HG03354 (cell line): ENCODE results near the gene LIMK1.
"Not testable (repeated sequence)": the region's sequence is repeated elsewhere in the genome, so short reads cannot be mapped to it uniquely, and the experiment has no call there.

Experiments used
- ATAC-seq: cut with Tn5 transposase; IDR thresholded peaks from one replicate; pipeline ENCODE4 v1.9.1; 2021; ENCODE audit warnings: mild to moderate bottlenecking; ENCODE audit not compliant: unreplicated experiment, poor library complexity, severe bottlenecking

LIMK1 gene

GRCh38 chr7:74083117-74083876 lies at the start of gene LIMK1:
Gene LIMK1, plus strand, starts transcription at chr7:74083804. Its CDS starts 187 bp downstream, at chr7:74083991.
- ATAC-seq = peak; percentile 82

GRCh38 chr7:74037609-74038008 lies 46.0 kb upstream of the LIMK1 start:
- no peak for ATAC-seq

- ATAC-seq = no peak
Measured at GRCh38 chr7:74038194-74038961, 45.2 kb upstream of the LIMK1 start.

GRCh38 chr7:74039337-74039736 lies 44.3 kb upstream of the LIMK1 start:
- ATAC-seq = no peak

DNA sequence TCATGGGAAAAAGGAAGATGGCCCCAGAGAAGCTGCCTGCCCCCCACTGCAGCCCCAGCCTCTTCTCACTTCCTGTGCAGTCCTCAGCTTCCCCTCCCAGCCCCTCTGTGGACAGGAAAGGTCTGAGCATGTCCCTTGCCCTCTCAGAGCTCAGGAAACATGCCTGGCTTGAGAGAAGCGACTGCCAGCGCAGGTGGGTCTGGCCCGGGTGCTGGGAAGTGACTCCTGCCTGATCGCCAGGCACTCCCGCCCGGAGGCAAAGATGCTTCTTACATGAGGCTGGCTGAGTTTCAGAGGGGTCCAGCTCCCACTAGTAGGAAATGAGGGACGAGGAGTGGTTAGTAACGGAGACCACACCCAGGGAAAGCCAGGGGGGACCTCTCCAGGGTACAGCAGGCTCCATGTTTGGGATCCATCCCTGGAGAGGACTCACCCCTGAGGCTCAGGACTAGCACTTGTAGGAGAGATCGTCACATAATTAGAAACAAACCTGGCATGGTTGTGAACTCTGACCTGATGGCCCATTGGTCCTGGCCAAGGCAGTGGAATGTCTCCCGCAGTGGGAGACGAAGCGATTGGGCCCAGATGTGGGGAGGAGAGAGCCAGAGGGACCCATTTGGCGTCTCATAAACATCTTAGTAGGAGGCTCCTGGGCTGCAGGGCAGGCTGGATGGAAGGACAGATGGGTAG lies 43.4 kb upstream of the LIMK1 start:
- ATAC-seq = no peak

- ATAC-seq = no peak
Measured at GRCh38 chr7:74040791-74041520, 42.6 kb upstream of the LIMK1 start.

GRCh38 chr7:74042746-74043522 lies 40.7 kb upstream of the LIMK1 start:
- ATAC-seq = no peak

DNA sequence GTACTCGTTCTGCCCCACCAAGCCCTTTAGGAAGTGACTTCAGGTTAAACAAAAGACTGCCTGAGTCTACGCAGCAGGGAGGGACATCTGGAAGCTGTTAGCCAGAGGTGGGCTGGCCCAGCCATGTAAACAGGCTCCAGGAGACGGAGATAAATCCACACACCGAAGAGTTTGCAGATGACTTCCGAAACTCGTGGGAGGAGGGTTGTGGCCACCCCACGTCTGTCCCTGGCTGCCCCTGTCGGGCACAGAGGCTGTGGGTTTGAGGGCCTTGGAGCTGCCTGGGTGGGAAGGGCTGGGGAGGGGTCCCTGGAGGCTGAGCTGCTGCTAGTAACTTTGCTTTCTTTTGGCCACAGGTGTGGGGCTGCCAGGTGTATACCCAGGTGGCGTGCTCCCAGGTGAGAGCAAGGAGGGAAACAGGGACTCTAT lies 40.1 kb upstream of the LIMK1 start:
- no peak for ATAC-seq

DNA sequence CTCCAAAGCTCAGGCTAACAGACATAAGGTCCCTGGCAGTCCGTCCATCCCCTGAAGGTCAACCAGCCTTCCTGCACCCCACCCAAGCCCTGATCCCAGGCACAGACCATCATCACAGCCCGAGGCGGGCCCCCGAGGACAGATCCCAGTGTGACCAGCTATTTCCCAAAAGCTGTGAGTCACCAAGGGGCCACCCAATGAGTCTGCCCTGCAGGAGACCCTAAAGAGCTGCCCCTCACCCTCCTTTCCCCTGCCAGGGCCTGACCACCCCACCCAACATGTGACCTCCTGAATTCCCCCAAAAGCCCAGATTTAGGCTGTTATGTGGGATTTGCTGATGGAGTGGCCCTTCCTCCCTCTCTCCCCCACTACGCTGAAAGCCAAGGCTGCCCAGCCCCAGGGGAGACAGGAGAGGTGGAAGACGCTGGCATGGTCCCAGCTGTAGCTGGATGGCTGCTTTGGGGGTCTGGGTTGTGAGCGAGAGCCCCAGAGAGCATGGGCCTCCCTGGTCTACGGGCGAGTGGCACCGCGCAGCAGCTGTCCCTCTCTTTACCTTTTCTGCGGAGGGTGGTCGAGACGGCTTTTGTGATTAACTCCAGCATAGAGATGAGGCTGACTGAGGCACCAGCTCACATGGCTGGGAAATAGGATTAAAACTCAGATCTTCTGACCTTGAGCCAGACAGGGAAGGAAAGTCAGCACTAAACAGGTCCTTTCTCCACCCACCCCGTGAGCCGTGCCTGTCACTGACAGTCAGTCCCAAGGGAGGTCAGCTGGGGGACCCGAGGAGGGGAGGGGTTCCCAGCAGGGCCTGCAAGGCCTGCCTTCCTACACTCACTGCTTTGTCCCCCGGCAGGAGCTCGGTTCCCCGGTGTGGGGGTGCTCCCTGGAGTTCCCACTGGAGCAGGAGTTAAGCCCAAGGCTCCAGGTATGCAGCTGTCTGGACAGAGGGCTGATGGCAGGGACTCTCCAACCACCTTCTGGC lies 38.9 kb upstream of the LIMK1 start:
- ATAC-seq = no peak

DNA sequence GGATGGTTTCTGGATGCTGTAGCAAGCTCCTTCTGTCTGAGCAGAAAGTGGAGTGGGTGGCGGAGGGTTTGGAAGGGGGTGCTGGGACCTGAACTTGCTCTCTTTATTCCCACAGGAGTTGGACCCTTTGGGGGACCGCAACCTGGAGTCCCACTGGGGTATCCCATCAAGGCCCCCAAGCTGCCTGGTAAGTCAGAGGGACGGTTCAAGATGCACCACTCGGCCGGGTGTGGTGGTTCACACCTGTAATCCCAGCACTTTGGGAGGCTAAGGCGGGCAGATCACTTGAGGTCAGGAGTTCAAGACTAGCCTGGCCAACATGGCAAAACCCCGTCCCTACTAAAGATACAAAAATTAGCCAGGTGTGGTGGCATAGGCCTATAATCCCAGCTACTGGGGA lies 37.0 kb upstream of the LIMK1 start:
- ATAC-seq = not testable (repeated sequence)

GRCh38 chr7:74047804-74048380 lies 35.7 kb upstream of the LIMK1 start:
- no peak for ATAC-seq

GRCh38 chr7:74048999-74049599 lies 34.5 kb upstream of the LIMK1 start:
- no peak for ATAC-seq

- no peak for ATAC-seq
Measured at GRCh38 chr7:74049997-74050798, 33.4 kb upstream of the LIMK1 start.

GRCh38 chr7:74051193-74051592 lies 32.4 kb upstream of the LIMK1 start:
- ATAC-seq = no peak

GRCh38 chr7:74051629-74052410 lies 31.8 kb upstream of the LIMK1 start:
- ATAC-seq = no peak

GRCh38 chr7:74052628-74053027 lies 31.0 kb upstream of the LIMK1 start:
- ATAC-seq = no peak
